HepG2 (cell line): ENCODE results near the gene C9orf40. TPM values are rescaled to one million over a fixed set of nuclear protein-coding genes. Genes with fewer than 3 reads are reported as not detected.
A peak's percentile ranks its signal among the peaks of the same experiment; 100 is the strongest.

Source experiments
- CC2D1A ChIP-seq: sonication (generic); formaldehyde crosslinking; IDR thresholded peaks from 2 replicates; pipeline ENCODE4 v1.8.1; 2023; ENCODE audit warnings: mild to moderate bottlenecking, missing genetic modification reagents
- JUND ChIP-seq: sonication (generic); formaldehyde crosslinking; IDR thresholded peaks from 2 replicates; pipeline ENCODE4 v1.8.0; 2022; ENCODE audit warnings: mild to moderate bottlenecking, missing genetic modification reagents
- MIER2 ChIP-seq: IDR thresholded peaks from 2 replicates; pipeline ENCODE4 v1.6.1; 2016; ENCODE audit warnings: missing biosample characterization, missing genetic modification reagents
- MTF2 ChIP-seq: sonication (generic); formaldehyde crosslinking; IDR thresholded peaks from 2 replicates; pipeline ENCODE4 v1.5.0; 2020; ENCODE audit warnings: missing genetic modification reagents, borderline replicate concordance
- PRMT3 ChIP-seq: sonication (generic); formaldehyde crosslinking; IDR thresholded peaks from 2 replicates; pipeline ENCODE4 v1.8.1; 2022; ENCODE audit warnings: low read depth, mild to moderate bottlenecking, moderate library complexity, missing genetic modification reagents, borderline replicate concordance
- SP1 ChIP-seq, 2 experiments: fragments of 450-650 bp in 1 of 2; sonication (generic) in 1 of 2; formaldehyde crosslinking in 1 of 2; IDR thresholded peaks; 2 replicates each; pipeline versions ENCODE4 v1.4.0 to v1.6.1; 2016 to 2020; ENCODE audit warnings: missing genetic modification reagents in 1 of 2
- STAG1 ChIP-seq: sonication (generic); formaldehyde crosslinking; IDR thresholded peaks from 2 replicates; pipeline ENCODE4 v1.4.0; 2020; ENCODE audit warnings: missing genetic modification reagents
- TMF1 ChIP-seq: sonication (generic); formaldehyde crosslinking; IDR thresholded peaks from 2 replicates; pipeline ENCODE4 v1.8.1; 2022; ENCODE audit warnings: low read depth, missing genetic modification reagents
- ZFP36 ChIP-seq: fragments of 150-350 bp; IDR thresholded peaks from 2 replicates; pipeline ENCODE4 v1.6.1; 2018; ENCODE audit warnings: borderline replicate concordance, low read length, low read depth; ENCODE audit not compliant: partially characterized antibody
- ZNF20 ChIP-seq: sonication (generic); formaldehyde crosslinking; IDR thresholded peaks from 2 replicates; pipeline ENCODE4 v1.4.0; 2020; ENCODE audit warnings: mild to moderate bottlenecking, moderate library complexity, missing genetic modification reagents
- ZNF331 ChIP-seq: sonication (generic); formaldehyde crosslinking; IDR thresholded peaks from 2 replicates; pipeline ENCODE4 v1.4.0; 2020; ENCODE audit warnings: missing genetic modification reagents
- ZNF337 ChIP-seq: sonication (generic); formaldehyde crosslinking; IDR thresholded peaks from 2 replicates; pipeline ENCODE4 v1.5.1; 2020; ENCODE audit warnings: missing genetic modification reagents, low read depth, mild to moderate bottlenecking, borderline replicate concordance
- ZNF33B ChIP-seq: sonication (generic); formaldehyde crosslinking; IDR thresholded peaks from 2 replicates; pipeline ENCODE4 v1.5.1; 2020; ENCODE audit warnings: mild to moderate bottlenecking, missing genetic modification reagents
- polyA plus RNA-seq, 8 experiments: library from polyadenylated mRNA; depleted of rRNA in 3 of 8; stranded (reverse) in 7 of 8; unstranded in 1 of 8; fragments of >200 nt; fragmentation: Illumina TruSeq in 4 of 8; extraction: Trizol in 4 of 8; gene quantifications; 2 replicates each; pipeline versions ENCODE4 v1.2.1 to v1.2.3, GENCODE V29; 2011 to 2016; ENCODE audit warnings: low read depth in 4 of 8, missing spikeins in 1 of 8, mixed read lengths in 1 of 8; ENCODE audit not compliant: insufficient read depth in 1 of 8
- total RNA-seq, 5 experiments: library from RNA; depleted of rRNA; stranded (reverse); fragments of >200 nt; fragmentation: Illumina TruSeq; extraction: Trizol; gene quantifications; 2 replicates each; pipeline ENCODE4 v1.2.3, GENCODE V29; 2016; ENCODE audit warnings: low read depth in 1 of 5
- TF ChIP-seq, protein P1 (sequence below): sonication (generic); formaldehyde crosslinking; conservative IDR thresholded peaks from 2 replicates; pipeline ENCODE4 v1.4.0; 2020; ENCODE audit warnings: missing genetic modification reagents
- TF ChIP-seq, protein P2 (sequence below): sonication (generic); formaldehyde crosslinking; IDR thresholded peaks from 2 replicates; pipeline ENCODE4 v1.4.0; 2020; ENCODE audit warnings: mild to moderate bottlenecking, missing genetic modification reagents
- TF ChIP-seq, protein P3 (sequence below): sonication (generic); formaldehyde crosslinking; IDR thresholded peaks from 2 replicates; pipeline ENCODE4 v1.5.0; 2020; ENCODE audit warnings: missing genetic modification reagents
- TF ChIP-seq, protein P4 (sequence below): sonication (generic); formaldehyde crosslinking; IDR thresholded peaks from 2 replicates; pipeline ENCODE4 v1.4.0; 2020; ENCODE audit warnings: missing genetic modification reagents, mild to moderate bottlenecking, borderline replicate concordance

C9orf40 gene
- total and polyA plus RNA-seq, 2 of the 13 experiments (the other 11 are each of a cell fraction or from before 2014, with no cell fraction given), result 3.0 to 13.5 TPM

DNA sequence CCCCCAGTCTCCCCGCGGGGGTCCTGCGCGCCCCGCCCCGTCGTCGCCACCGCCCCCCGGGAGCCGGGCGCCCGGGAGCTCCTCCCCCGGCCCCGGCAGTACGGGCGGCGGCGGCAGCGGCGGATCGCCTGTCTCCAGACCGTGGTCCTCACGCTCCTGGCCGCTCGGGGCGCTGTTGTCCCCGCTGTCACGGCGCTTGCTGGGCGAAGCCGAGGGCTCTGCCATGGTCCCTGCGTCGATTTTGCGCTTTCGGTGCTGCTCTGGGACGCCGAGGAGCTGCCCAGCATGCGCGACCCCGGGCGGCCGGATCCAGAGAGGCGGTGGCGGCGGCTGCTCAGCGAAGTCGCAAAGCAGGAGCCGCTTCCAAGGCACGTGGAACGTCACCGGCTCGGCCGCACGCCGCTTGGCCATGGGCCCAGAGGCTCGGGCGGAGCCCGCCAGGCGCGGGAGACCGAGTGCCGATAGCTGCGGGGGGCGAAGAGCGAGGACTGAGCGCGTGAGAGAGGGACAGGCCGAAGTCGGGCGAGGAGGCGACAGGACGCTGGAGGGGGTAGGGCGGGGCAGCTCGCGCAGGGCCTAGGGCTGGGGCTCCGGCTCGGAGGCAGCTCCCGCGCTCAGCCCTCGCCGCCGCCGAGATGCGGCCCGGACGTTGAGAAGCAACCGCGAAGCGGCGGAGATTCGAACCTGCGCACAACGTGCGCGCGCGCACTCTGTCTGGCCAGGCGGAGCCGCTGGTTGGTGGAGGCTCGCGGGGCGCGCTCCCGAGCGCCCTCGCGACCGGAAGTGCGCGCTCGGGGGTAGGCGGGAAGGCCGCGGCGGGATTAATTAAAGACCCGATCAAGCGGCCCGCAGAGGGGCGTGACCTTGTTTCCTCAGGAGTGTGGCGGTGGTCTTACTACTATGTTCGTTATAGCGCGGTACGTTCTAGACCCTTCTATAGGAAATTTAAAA is at the start of gene C9orf40 (continued):
- TF ChIP-seq, protein P1, sequence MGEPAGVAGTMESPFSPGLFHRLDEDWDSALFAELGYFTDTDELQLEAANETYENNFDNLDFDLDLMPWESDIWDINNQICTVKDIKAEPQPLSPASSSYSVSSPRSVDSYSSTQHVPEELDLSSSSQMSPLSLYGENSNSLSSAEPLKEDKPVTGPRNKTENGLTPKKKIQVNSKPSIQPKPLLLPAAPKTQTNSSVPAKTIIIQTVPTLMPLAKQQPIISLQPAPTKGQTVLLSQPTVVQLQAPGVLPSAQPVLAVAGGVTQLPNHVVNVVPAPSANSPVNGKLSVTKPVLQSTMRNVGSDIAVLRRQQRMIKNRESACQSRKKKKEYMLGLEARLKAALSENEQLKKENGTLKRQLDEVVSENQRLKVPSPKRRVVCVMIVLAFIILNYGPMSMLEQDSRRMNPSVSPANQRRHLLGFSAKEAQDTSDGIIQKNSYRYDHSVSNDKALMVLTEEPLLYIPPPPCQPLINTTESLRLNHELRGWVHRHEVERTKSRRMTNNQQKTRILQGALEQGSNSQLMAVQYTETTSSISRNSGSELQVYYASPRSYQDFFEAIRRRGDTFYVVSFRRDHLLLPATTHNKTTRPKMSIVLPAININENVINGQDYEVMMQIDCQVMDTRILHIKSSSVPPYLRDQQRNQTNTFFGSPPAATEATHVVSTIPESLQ (CRISPR knock-in tag), result no peak
- TF ChIP-seq, protein P2, sequence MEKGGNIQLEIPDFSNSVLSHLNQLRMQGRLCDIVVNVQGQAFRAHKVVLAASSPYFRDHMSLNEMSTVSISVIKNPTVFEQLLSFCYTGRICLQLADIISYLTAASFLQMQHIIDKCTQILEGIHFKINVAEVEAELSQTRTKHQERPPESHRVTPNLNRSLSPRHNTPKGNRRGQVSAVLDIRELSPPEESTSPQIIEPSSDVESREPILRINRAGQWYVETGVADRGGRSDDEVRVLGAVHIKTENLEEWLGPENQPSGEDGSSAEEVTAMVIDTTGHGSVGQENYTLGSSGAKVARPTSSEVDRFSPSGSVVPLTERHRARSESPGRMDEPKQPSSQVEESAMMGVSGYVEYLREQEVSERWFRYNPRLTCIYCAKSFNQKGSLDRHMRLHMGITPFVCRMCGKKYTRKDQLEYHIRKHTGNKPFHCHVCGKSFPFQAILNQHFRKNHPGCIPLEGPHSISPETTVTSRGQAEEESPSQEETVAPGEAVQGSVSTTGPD (CRISPR knock-in tag), result no peak
- TF ChIP-seq CC2D1A (CRISPR knock-in tag), result no peak
- TF ChIP-seq JUND (CRISPR knock-in tag), result no peak
- TF ChIP-seq, protein P3, sequence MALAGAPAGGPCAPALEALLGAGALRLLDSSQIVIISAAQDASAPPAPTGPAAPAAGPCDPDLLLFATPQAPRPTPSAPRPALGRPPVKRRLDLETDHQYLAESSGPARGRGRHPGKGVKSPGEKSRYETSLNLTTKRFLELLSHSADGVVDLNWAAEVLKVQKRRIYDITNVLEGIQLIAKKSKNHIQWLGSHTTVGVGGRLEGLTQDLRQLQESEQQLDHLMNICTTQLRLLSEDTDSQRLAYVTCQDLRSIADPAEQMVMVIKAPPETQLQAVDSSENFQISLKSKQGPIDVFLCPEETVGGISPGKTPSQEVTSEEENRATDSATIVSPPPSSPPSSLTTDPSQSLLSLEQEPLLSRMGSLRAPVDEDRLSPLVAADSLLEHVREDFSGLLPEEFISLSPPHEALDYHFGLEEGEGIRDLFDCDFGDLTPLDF (CRISPR knock-in tag), result peak; percentile 91
- TF ChIP-seq TMF1 (CRISPR knock-in tag), result peak; percentile 66; the same call in 1 of the 2 replicates
- TF ChIP-seq ZNF331 (CRISPR knock-in tag), result peak; percentile 36
- no peak for TF ChIP-seq ZFP36
- TF ChIP-seq MTF2 (CRISPR knock-in tag), result no peak
- peak; percentile 49 for TF ChIP-seq STAG1
- peak; percentile 94; the same call in 1 of the 2 replicates for TF ChIP-seq ZNF33B
- no peak for TF ChIP-seq PRMT3 (CRISPR knock-in tag)
- peak; percentile 64; the same call in 1 of the 2 replicates for TF ChIP-seq ZNF337 (CRISPR knock-in tag)
- no peak for TF ChIP-seq ZNF20
- TF ChIP-seq MIER2 (CRISPR knock-in tag), result no peak
- TF ChIP-seq, protein P4, sequence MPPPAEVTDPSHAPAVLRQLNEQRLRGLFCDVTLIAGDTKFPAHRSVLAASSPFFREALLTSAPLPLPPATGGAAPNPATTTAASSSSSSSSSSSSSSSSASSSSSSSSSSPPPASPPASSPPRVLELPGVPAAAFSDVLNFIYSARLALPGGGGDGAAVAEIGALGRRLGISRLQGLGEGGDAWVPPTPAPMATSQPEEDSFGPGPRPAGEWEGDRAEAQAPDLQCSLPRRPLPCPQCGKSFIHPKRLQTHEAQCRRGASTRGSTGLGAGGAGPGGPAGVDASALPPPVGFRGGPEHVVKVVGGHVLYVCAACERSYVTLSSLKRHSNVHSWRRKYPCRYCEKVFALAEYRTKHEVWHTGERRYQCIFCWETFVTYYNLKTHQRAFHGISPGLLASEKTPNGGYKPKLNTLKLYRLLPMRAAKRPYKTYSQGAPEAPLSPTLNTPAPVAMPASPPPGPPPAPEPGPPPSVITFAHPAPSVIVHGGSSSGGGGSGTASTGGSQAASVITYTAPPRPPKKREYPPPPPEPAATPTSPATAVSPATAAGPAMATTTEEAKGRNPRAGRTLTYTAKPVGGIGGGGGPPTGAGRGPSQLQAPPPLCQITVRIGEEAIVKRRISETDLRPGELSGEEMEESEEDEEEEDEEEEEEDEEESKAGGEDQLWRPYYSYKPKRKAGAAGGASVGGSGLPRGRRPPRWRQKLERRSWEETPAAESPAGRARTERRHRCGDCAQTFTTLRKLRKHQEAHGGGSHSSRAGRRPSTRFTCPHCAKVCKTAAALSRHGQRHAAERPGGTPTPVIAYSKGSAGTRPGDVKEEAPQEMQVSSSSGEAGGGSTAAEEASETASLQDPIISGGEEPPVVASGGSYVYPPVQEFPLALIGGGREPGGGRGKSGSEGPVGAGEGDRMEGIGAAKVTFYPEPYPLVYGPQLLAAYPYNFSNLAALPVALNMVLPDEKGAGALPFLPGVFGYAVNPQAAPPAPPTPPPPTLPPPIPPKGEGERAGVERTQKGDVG (CRISPR knock-in tag), result 0 out of 2 replicates have a peak, but pooled peaks have one; percentile 55
- TF ChIP-seq SP1 (IDR thresholded peaks at IDR 0.05), result no peak
- TF ChIP-seq SP1 (CRISPR knock-in tag; IDR thresholded peaks at IDR 0.05), result no peak
